Kasumi-1 (cell line): Measurements from ENCODE around the gene RSPH9.
A peak's percentile ranks its signal among the peaks of the same experiment; 100 is the strongest.

Experiments used
- DNase-seq, 2 experiments: peaks; one replicate each; lab custom pipeline; 2025; lab: John Stamatoyannopoulos, UW

RSPH9 gene

GRCh38 chr6:43668151-43669028, 23.6 kb downstream of the RSPH9 start:
- DNase-seq = peak; percentile 76 to 83

- no peak for DNase-seq
These were observed 24.4 kb downstream of the RSPH9 start for GRCh38 chr6:43669050-43669921.

GRCh38 chr6:43669922-43670622, 25.2 kb downstream of the RSPH9 start:
- peak; percentile 32 to 34 for DNase-seq

- DNase-seq = no peak
These were observed 25.8 kb downstream of the RSPH9 start for GRCh38 chr6:43670623-43670986.

- no peak for DNase-seq
These were observed 26.4 kb downstream of the RSPH9 start for GRCh38 chr6:43671011-43671800.

GRCh38 chr6:43671801-43672690, 27.2 kb downstream of the RSPH9 start:
- no peak for DNase-seq

- DNase-seq = no peak
These were observed 28.7 kb downstream of the RSPH9 start for GRCh38 chr6:43673444-43674084.

GRCh38 chr6:43674291-43674690, 29.5 kb downstream of the RSPH9 start:
- no peak for DNase-seq

GRCh38 chr6:43674921-43675320, 30.1 kb downstream of the RSPH9 start:
- DNase-seq = no peak

GRCh38 chr6:43676962-43677606, 32.2 kb downstream of the RSPH9 start:
- no peak for DNase-seq

- DNase-seq = no peak
These were observed 32.9 kb downstream of the RSPH9 start for GRCh38 chr6:43677759-43678158.

GRCh38 chr6:43678341-43678740, 33.5 kb downstream of the RSPH9 start:
- no peak for DNase-seq

GRCh38 chr6:43679057-43679456, 34.2 kb downstream of the RSPH9 start:
- DNase-seq = no peak

GRCh38 chr6:43680308-43681200, 35.7 kb downstream of the RSPH9 start:
- DNase-seq = no peak

GRCh38 chr6:43681303-43681702, 36.5 kb downstream of the RSPH9 start:
- DNase-seq = no peak

- no peak for DNase-seq
These were observed 38.0 kb downstream of the RSPH9 start for GRCh38 chr6:43682724-43683429.

- DNase-seq = peak; percentile 28 to 41
These were observed 39.0 kb downstream of the RSPH9 start for GRCh38 chr6:43683708-43684455.
